Left colon (tissue), 2 donors: Measurements from ENCODE around the gene NDUFS5. TPM values are rescaled to one million over a fixed set of nuclear protein-coding genes. Genes with fewer than 3 reads are reported as not detected.
"Not testable (repeated sequence)": the region's sequence is repeated elsewhere in the genome, so short reads cannot be mapped to it uniquely, and the experiment has no call there.

ENCODE experiments used
- ATAC-seq: fragments of 200-7000 bp; cut with Tn5 transposase; one replicate; pipeline ENCODE4 v1.9.1; 2020; ENCODE audit warnings: mild to moderate bottlenecking, moderate library complexity
- DNase-seq, 2 donors: peaks; one replicate each; pipeline ENCODE4 v3.0.0-alpha.2; 2020
- intact Hi-C, 2 donors: fragments of 100-400 bp; cut with DNase I in 1 of 2; cut with micrococcal nuclease in 1 of 2; formaldehyde crosslinking; loops; one replicate each; pipeline versions ENCODE4 v1.11.2 to v1.14.0; 2022; cut with DNase I, micrococcal nuclease
- long read RNA-seq: library from polyadenylated mRNA; unstranded; transcript quantifications from one replicate; pipeline ENCODE4 v2.0.0, GENCODE V29; 2021
- total RNA-seq, 2 donors: library from RNA; stranded (reverse); fragmentation: NEBNext Ultra II Directional; extraction: Animal tissue kit (Norgen Biotek cat#: 25700); gene quantifications; one replicate each; pipeline ENCODE4 v1.2.1, GENCODE V29; 2021
- donor health status: DM: no; HTN: no; CAD: no.
- donor health status: DM: yes; HTN: yes; CAD: no.

NDUFS5 gene
- 100 to 1,000 TPM; 171 to 193 TPM for total RNA-seq
- long read RNA-seq, transcript NDUFS5-201 (3 exons, 544 nt), result minor isoform, 19 of 53 reads
- long read RNA-seq, transcript NDUFS5-202 (3 exons, 548 nt), result major isoform, 33 of 53 reads
- long read RNA-seq, partial matches to known transcripts, result 1 of 53 reads
- long read RNA-seq, other reads (novel, unspliced or antisense), result 0 of 53 reads

DNA sequence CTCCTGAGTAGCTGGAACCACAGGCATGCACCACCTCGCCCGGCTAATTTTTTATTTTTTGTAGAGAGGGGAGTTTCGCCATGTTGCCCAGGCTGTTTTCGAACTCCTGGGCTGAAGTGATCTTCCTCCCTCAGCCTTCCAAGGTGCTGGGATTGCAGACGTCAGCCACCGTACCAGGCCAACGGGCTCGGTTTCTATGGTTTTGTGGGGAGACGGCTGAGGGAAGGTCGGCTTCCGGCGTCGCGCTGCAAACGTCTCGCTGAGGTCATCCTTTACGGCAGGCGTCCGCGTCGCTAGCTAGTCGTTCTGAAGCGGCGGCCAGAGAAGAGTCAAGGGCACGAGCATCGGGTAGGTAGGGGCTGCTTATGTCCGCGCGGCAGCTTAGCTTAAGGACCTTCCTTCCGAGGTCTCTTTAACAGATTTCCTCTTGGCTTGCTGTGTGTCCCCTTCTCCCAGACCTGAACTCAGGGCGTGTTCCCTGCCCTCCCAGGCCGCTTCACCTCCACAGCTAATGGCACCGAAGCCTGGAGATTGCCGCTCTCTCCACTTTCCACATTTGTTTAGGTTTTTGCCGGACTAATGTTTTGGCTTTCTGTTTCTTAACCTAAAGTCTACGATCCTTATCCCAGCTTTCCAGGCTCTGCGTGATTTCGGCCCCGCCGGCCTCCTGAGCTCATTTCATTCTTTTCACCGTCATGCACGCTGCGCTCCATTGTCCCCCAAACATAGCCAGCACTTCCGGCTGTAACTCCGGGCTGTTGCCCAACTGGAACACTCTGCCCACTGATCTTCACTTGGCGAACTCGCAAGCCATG lies at the start of gene NDUFS5:
Gene NDUFS5, plus strand, starts transcription at position 300 of the 815 bp plus-strand sequence. CDS start 2,375 bp downstream, outside the sequence.
- intact Hi-C loops, result no loop called here
- ATAC-seq, result peak; percentile 96
- peak; percentile 95 for DNase-seq

- DNase-seq, intact Hi-C loops, ATAC-seq: not testable (repeated sequence)
Observed at GRCh38 chr1:38977399-38978244, 48.5 kb upstream of the NDUFS5 start.

GRCh38 chr1:38978245-38978542 lies 48.0 kb upstream of the NDUFS5 start:
- ATAC-seq, DNase-seq, intact Hi-C loops: not testable (repeated sequence)

DNA sequence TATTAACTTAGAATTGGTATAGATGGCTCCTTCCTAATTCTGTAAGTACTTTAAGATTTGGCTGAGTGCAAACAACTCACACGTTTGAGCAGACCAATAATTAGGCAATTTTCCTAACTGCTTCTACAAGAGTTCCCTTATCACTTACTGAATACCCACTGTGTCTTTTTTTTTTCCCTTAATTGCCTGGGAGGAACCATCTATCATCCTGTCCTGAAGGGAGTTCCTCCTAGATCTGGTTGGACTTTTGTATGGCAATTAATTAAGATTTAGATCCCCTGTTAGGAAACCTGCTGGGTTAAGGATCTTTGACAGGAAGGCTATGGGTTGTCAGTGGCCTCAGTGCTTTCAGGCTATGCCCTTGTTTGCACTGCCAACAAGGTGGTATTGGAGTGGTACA lies 46.8 kb upstream of the NDUFS5 start:
- DNase-seq, ATAC-seq, intact Hi-C loops: not testable (repeated sequence)

DNA sequence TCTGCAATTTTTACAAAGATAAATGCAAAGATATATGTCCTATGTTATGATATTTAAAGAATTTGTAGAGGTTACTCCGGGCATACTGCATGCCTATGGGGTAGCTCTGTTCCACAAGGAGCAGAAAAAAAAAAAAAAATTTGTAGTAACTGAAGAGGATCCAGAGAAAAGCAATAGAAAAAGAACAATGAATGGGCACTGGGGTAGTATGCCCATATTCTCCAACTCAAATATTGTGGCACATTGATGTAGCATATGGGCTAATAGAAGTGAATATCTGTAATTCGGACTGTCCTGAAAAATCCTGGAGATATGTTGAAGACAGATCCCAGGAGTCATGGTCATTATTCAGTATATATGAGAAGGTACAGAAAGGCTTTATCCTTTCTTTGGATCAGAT lies 36.2 kb upstream of the NDUFS5 start:
- no peak for ATAC-seq
- intact Hi-C loops, result no loop called here

DNA sequence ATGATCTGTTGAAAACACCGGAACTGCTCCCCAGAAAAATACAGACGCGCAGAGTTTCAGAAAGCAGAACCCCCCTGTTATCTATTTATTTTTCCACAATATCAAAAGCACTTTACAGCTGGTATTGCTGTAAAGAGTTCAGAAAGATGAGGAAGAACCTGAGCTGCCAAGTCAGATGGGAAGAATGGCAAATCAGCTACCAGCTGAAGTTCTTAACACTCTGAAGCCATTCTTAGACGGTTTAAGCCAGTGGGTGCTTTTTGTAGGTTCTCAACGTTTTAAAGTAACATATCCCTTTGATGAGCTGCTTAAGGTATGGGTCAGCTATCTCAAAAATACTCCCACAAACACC lies 35.8 kb upstream of the NDUFS5 start:
- peak; percentile 7 for ATAC-seq
- DNase-seq, result no peak
- intact Hi-C loops, result no loop called here

More for the DNA sequence above, 36.2 kb upstream of the NDUFS5 start:
- DNase-seq, result no peak

GRCh38 chr1:38990738-38991637 lies 35.2 kb upstream of the NDUFS5 start, which contains the start of gene AKIRIN1:
Gene AKIRIN1, plus strand, starts transcription at chr1:38991276. Its CDS starts 105 bp downstream, at chr1:38991381.
- intact Hi-C loops, result no loop called here
- ATAC-seq (peak; percentile 87), DNase-seq (peak; percentile 98 to 99)

DNA sequence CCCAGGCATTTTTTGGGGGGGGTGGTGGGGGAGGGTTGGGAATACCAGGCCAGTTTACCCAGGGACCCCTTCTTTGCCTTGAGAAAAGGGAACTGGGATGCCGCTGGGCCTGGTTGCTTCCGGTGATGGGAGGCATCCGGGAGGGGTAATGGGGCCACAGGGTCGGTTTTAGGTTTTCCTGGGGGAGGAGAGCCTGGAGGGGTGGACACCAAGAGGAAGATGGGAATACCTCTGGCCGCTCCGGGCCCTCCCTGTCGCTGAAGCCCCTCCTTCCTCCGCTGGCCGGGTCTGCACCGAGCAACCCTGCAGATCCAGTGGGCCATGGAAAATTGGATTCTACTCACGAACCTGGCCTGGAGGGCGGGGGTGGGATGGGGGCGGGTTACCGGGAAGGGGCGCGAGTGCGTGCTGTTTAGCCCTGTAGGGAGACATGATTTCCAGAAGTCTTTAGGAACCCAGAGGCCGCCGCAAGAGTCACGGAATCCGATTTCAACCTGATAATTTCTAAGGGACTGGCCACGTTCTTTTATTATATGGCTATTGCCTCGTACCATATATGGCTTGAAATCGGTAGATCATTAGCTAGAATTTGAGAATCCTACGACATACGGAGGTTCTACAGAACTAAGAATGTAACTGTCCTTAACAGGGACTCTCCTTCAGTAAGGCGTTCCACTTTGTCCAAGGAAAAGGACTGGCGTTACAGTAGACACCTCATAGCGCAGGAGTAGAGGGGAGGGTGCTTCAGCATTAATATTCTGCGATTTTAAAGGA lies 34.3 kb upstream of the NDUFS5 start:
- intact Hi-C loops, result no loop called here
- peak; percentile 59 for ATAC-seq
- DNase-seq, result peak; percentile 47 to 57

DNA sequence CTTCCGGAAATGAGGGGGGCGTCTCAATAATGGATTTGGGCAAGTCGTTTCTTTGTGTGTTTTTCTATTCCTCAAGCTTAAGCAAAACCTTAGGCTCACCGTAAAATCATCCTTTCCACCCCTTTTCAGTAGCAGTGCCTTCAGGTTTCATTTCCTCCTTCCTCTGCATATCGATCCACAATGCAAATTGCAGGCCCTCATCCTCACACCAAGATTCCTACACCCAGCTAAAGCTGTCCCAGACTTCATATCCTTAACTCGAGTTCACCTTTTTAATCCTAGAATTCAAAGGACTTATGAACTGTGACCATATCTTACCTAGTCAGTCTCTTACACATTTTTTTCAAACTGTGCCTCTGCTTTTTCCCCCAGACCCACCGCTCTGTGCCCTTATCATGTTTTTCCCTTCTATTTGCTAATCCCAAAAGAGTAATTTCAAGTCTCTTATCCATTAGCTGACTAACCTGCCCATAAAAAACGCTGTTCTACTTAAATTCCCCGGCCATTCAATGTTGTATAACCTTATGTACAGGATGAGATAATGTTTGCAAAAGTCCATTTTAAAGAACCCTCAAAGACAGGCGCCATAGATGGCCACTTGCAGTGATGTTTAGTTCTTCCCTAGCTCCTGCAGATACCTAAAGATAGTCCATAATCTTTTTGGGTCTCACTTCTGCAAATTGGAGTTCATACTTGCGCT lies 33.6 kb upstream of the NDUFS5 start:
- intact Hi-C loops, result no loop called here
- ATAC-seq (no peak), DNase-seq (no peak)

DNA sequence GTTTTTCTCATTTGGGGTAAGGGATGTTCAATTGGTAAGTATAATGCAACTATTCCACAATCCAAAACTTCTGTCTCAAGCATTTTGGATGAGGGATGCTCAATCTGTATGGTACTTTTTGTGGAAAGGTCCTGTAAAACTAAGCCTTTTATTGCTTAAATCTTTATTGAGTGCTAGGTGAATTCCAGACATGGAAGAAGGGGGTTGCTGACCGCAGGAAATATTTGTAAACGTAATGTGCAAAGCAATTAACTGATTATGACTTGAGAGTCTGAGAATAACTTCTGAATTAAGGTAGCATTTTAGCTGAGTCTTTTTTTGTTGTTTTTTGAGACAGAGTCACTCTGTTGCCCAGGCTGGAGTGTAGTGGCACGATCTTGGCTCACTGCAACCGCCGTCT lies 32.0 kb upstream of the NDUFS5 start:
- no peak for ATAC-seq
- intact Hi-C loops, result no loop called here
- DNase-seq, result no peak

GRCh38 chr1:38997034-38997900 lies 28.9 kb upstream of the NDUFS5 start:
- intact Hi-C loops, result no loop called here
- DNase-seq, result no peak
- no peak for ATAC-seq

DNA sequence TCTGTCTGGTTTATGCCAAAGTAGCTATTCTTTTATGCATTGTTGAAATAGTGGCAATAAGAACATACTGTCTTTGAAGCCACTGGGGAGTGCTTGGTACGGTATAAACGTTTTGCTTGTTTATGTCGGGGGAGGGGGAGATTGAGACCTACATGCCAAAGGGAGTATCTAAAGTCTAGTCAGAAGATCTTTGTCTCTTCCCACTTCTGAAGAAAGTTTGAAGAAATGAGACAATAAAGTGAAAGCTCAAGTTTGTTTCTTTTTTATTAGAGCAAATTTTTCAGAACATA lies 28.3 kb upstream of the NDUFS5 start:
- no peak for DNase-seq
- no peak for ATAC-seq
- intact Hi-C loops, result no loop called here

DNA sequence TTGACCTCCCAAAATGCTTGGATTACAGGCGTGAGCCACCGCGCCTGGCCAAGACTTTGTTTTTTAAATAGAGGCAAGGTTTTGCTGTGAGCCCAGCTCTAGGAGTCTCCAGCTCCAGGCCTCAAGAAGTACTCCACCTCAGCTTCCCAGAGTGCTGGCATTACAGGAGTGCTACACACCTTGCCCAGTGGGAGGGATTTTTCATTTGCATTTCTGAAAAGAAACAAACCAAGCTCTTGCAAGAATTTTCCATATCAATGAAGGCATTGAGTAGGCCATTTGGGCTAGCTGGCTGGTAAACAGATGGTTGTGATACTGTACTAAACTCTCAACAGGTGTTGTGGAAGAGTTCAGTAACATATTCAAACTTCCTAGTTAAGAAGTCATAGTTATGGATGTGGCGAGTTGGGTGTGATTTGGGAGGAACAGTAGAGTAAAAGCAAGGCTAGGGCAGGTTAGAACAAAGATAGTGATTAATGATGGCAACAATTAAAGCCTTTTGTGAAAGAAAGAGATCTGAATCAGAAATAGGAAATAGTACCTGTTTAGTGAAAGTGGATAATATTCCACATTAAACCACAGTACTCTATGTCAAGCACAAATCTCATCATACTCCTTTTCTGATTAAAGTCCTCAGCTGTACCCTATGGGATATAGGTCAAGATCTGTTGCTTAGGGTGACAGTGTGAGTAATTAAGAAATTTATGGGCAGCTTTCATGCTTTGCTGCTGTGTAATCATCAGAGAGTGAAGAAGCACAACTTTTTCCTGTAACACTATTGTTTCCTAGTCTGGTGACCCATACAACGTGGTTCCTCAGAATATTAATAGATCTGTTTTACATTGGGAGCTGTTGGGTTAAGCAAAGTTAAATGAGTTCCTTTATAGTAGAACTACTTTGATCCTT lies 24.4 kb upstream of the NDUFS5 start:
- intact Hi-C loops, result no loop called here
- no peak for ATAC-seq
- DNase-seq, result no peak

- DNase-seq (no peak), ATAC-seq (no peak)
- intact Hi-C loops, result no loop called here
Observed at GRCh38 chr1:39003281-39003680, 22.9 kb upstream of the NDUFS5 start.

DNA sequence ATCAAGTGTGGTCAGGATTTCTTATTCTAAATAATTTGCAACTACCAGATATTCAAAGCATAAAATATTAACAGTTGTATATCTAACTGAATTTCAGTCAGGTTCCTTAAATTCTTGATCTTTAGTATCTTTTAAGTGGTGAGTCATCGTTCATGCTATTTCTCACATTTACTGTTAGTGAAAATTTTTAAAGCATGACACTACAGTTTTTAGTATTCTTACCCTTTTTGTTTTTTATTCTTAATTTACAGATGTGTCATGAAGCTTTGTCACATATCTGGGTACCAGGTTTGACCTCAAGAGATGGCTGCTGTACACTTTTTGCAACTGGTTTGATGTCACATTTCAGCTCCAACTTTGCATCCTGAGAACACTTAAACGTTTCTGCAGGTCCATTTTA lies 22.4 kb upstream of the NDUFS5 start:
- ATAC-seq, result no peak
- no peak for DNase-seq
- intact Hi-C loops, result no loop called here

DNA sequence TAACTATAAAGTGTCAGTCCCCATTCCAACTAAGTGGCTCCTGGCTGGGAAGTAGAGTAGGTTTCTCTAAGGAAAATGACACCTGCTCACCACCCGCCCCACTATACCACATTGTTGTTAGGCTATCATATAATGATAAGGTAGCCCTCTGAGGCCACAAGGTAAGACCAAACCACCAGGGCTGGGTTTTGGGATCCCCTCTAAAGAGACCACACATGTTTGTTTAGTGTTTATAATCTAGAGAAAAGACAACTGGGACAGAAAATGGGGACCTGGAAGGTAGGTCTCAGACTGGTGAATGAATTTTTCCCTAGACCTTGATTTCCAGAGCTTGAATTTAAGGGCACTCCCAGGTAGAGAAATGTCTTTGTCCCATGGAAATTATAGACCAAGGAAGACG lies 19.9 kb upstream of the NDUFS5 start:
- intact Hi-C loops, result no loop called here
- ATAC-seq (no peak), DNase-seq (no peak)
